ENCODE results near the gene KLRC4. TPM values are rescaled to one million over a fixed set of nuclear protein-coding genes. Genes with fewer than 3 reads are reported as not detected.

The KLRC4 gene
- total and polyA plus RNA-seq, 2 of the 4 experiments (the other 2 are of a cell fraction) = not detected

GRCh38 chr12:10456856-10457255 lies 47.3 kb upstream of the KLRC4 start:
- no peak for DNase-seq
- H3K79me1 ChIP-seq (ENCODE audit: low read depth in 1 of 2, low read length in 2 of 2) = no peaks in the 10 kb centered on the region
- H2BK15ac ChIP-seq (ENCODE audit: low read depth, low read length) = no peak overlapping the region
- no peak overlapping the region for H3K4me2 ChIP-seq (ENCODE audit: low read depth, low read length)
- no peak overlapping the region for H2AK9ac ChIP-seq (replicated peaks; ENCODE audit: low read depth, low read length, poor library complexity)
- no peaks in the 10 kb centered on the region for H3K9me1 ChIP-seq (ENCODE audit: insufficient read depth, low read length)
- no peaks in the 10 kb centered on the region for H4K20me1 ChIP-seq (ENCODE audit: insufficient read depth, low read length)
- peaks cover 6% of the 10 kb centered on the region for H3K9me3 ChIP-seq (ENCODE audit: control insufficient read depth, insufficient read depth, low read length)
- no peak overlapping the region for H3K4me3 ChIP-seq (ENCODE audit: insufficient read depth, low read depth, low read length)
- H2AFZ ChIP-seq (replicated peaks; ENCODE audit: low read length, poor library complexity) = no peak overlapping the region
- no peak overlapping the region for H2BK20ac ChIP-seq (ENCODE audit: low read depth, low read length)
- H4K8ac ChIP-seq (ENCODE audit: low read depth in 2 of 2, low read length in 2 of 2) = no peak overlapping the region
- no peak overlapping the region for H2BK120ac ChIP-seq (ENCODE audit: low read depth, low read length)
- H3K18ac ChIP-seq (ENCODE audit: low read depth, low read length) = no peak overlapping the region
- CTCF ChIA-PET = no interaction called here
- in situ Hi-C loops (cut with MboI; ENCODE audit: low sequenced_read_pairs) = no loop called here
- ATAC-seq (ENCODE audit: low read depth) = no peak
- no peak overlapping the region for H2BK5ac ChIP-seq (ENCODE audit: low read depth, low read length, poor library complexity, severe bottlenecking)
- no peak overlapping the region for H3K23ac ChIP-seq (ENCODE audit: low read depth, low read length)
- POLR2A ChIA-PET (ENCODE audit: unreplicated experiment) = no interaction called here
- H3K36me3 ChIP-seq (ENCODE audit: control insufficient read depth, insufficient read depth, low read length) = no peaks in the 10 kb centered on the region
- no peak overlapping the region for H3K27ac ChIP-seq (ENCODE audit: insufficient read depth, low read length)
- BruUV-seq (replicated peaks) = no TSS peak
- H3K56ac ChIP-seq (ENCODE audit: extremely low read depth, insufficient read depth, low read length) = no peak overlapping the region
- TF ChIP-seq FOS (IDR thresholded peaks at IDR 0.05; ENCODE audit: low read depth, low read length) (no peak), USF2 (IDR thresholded peaks at IDR 0.05; ENCODE audit: low read depth, low read length) (no peak), CEBPB (IDR thresholded peaks at IDR 0.05; ENCODE audit: low read depth, low read length) (no peak), MAFK (IDR thresholded peaks at IDR 0.05; ENCODE audit: low read depth, low read length) (no peak), CHD1 (IDR thresholded peaks at IDR 0.05; ENCODE audit: low read depth, low read length) (no peak), RFX5 (IDR thresholded peaks at IDR 0.05; ENCODE audit: low read depth, low read length) (no peak), SMC3 (IDR thresholded peaks at IDR 0.05; ENCODE audit: low read depth, low read length) (no peak), NFE2L2 (IDR thresholded peaks at IDR 0.05; ENCODE audit: low read depth, low read length) (no peak), RCOR1 (IDR thresholded peaks at IDR 0.05; ENCODE audit: insufficient replicate concordance, low read length) (no peak), POLR2A (IDR thresholded peaks at IDR 0.05; ENCODE audit: low read depth, low read length) (no peak), BHLHE40 (IDR thresholded peaks at IDR 0.05; ENCODE audit: low read depth, low read length) (no peak), RAD21 (IDR thresholded peaks at IDR 0.05; ENCODE audit: low read length) (no peak), CTCF (conservative IDR thresholded peaks at IDR 0.05; ENCODE audit: low read depth, low read length) (no peak), MXI1 (IDR thresholded peaks at IDR 0.05; ENCODE audit: borderline replicate concordance, low read depth, low read length) (no peak), ELK1 (IDR thresholded peaks at IDR 0.05; ENCODE audit: borderline replicate concordance, low read depth, low read length) (no peak), MAZ (IDR thresholded peaks at IDR 0.05; ENCODE audit: borderline replicate concordance, low read depth, low read length) (no peak)
- H4K91ac ChIP-seq (ENCODE audit: insufficient read depth, low read depth, low read length) = no peak overlapping the region
- intact Hi-C loops (cut with micrococcal nuclease) = loop anchor here (10.0 kb wide), 1 partner anchor 52 kb away; the partner anchor contains the start of gene KLRC4
- no CpG with 5 or more reads among the region's 2 CpGs for WGBS, 2 experiments (ENCODE audit: extremely low coverage in 2 of 2, insufficient read length in 1 of 2)
- H2AK5ac ChIP-seq (ENCODE audit: low read depth, low read length) = no peak overlapping the region
- peaks cover 2% of the 10 kb centered on the region; the same call in 1 of the 2 replicates for H3K27me3 ChIP-seq (ENCODE audit: control insufficient read depth, insufficient read depth, low read length)
- no peak overlapping the region for H3K14ac ChIP-seq (replicated peaks; ENCODE audit: low read depth, low read length)
- no peak overlapping the region for H3K9ac ChIP-seq (ENCODE audit: low read depth, low read length)
- dilution Hi-C loops (cut with HindIII; ENCODE audit: low sequenced_read_pairs, unreplicated experiment) = no loop called here
- no peaks in the 10 kb centered on the region for H3K4me1 ChIP-seq (ENCODE audit: control insufficient read depth, insufficient read depth, low read length)
- no peak overlapping the region for H4K5ac ChIP-seq (ENCODE audit: low read depth, low read length)
- H3K4ac ChIP-seq (ENCODE audit: low read depth, low read length) = no peak overlapping the region

All from IMR-90 (cell line).